HG03354 (cell line): Measurements from ENCODE around the gene SMARCA5.

Source experiments
- ATAC-seq: cut with Tn5 transposase; IDR thresholded peaks from one replicate; pipeline ENCODE4 v1.9.1; 2021; ENCODE audit warnings: mild to moderate bottlenecking; ENCODE audit not compliant: unreplicated experiment, poor library complexity, severe bottlenecking

SMARCA5 gene

DNA sequence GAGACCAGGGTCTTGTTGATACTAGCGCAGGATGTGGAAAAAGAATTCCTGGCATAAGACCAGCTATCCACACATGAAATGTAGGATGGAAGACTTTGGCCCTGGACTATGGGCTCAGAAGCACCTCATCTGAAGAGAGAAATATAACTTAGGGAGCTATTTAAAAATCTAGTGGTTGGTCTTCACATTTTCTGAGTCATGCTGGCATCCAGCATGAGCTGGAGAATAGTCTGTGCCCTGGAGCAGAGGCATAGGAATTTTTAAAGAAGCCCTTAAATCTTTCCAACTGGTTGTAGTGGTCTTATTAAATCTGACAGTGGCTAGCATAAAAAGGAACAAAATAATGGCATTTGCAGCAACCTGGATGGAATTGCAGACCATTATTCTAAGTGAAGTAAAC, 86.3 kb downstream of the SMARCA5 start:
- no peak for ATAC-seq

DNA sequence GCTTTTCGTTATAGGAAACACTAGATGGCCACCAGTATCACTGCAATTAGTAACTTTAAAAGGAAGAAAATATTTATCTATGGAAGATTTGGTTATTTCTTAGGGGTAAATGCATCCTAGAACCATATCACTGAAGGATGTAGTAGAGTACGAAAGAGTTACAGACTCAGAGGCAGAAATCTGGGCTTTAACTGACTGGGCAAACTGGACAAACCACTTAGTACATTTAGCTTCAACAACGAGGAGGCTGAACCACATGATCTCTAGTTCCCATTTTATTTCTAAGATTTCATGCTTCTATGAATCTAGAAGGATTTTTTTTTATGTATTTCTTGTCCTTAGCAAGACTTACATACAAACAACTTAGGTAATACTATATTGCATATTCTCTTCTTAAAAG, 93.0 kb downstream of the SMARCA5 start:
- ATAC-seq = no peak
